NAMALWA (cell line): ENCODE measurements around the gene COPG2.

Experiments used
- DNase-seq: peaks from one replicate; pipeline ENCODE4 v3.0.0-alpha.2; 2015; ENCODE audit warnings: low spot score

Gene COPG2

GRCh38 chr7:130500463-130500862 lies 168.1 kb downstream of the COPG2 start:
- no peak for DNase-seq

- no peak for DNase-seq
Measured at GRCh38 chr7:130494431-130494858, 174.1 kb downstream of the COPG2 start.

- no peak for DNase-seq
Measured at GRCh38 chr7:130493275-130493873, 175.2 kb downstream of the COPG2 start.

GRCh38 chr7:130492523-130493274 lies 175.8 kb downstream of the COPG2 start:
- DNase-seq: no peak

GRCh38 chr7:130491841-130492522 lies 176.6 kb downstream of the COPG2 start, which contains the start of gene MEST:
Gene MEST (plus strand): TSS chr7:130492085. CDS start chr7:130492314, 229 bp downstream.
- no peak for DNase-seq

- DNase-seq: no peak
Measured at GRCh38 chr7:130490888-130491804, 177.4 kb downstream of the COPG2 start.

GRCh38 chr7:130490311-130490791 lies 178.2 kb downstream of the COPG2 start:
- no peak for DNase-seq

- DNase-seq: no peak
Measured at GRCh38 chr7:130489140-130489983, 179.2 kb downstream of the COPG2 start.

- DNase-seq: no peak
Measured at GRCh38 chr7:130488392-130489139, 180.0 kb downstream of the COPG2 start.

GRCh38 chr7:130486954-130487436 lies 181.6 kb downstream of the COPG2 start:
- no peak for DNase-seq

- DNase-seq: peak; percentile 28
Measured at GRCh38 chr7:130486114-130486953, 182.2 kb downstream of the COPG2 start.

- no peak for DNase-seq
Measured at GRCh38 chr7:130485734-130486113, 182.8 kb downstream of the COPG2 start.

- no peak for DNase-seq
Measured at GRCh38 chr7:130483031-130483430, 185.5 kb downstream of the COPG2 start.

- DNase-seq: no peak
Measured at GRCh38 chr7:130481898-130482297, 186.7 kb downstream of the COPG2 start.

- no peak for DNase-seq
Measured at GRCh38 chr7:130479716-130480400, 188.7 kb downstream of the COPG2 start.

GRCh38 chr7:130478991-130479390 lies 189.6 kb downstream of the COPG2 start:
- DNase-seq: no peak

- DNase-seq: no peak
Measured at GRCh38 chr7:130476297-130477150, 192.0 kb downstream of the COPG2 start.
